Kidney glomerular epithelial cell (primary cell): ENCODE results near the gene HJURP.

ENCODE experiments used
- DNase-seq: peaks from one replicate; lab custom pipeline; 2025; lab: John Stamatoyannopoulos, UW

HJURP gene

GRCh38 chr2:233830111-233830802 is 24.1 kb downstream of the HJURP start:
- DNase-seq: no peak

GRCh38 chr2:233829193-233830110 is 24.9 kb downstream of the HJURP start:
- no peak for DNase-seq

DNA sequence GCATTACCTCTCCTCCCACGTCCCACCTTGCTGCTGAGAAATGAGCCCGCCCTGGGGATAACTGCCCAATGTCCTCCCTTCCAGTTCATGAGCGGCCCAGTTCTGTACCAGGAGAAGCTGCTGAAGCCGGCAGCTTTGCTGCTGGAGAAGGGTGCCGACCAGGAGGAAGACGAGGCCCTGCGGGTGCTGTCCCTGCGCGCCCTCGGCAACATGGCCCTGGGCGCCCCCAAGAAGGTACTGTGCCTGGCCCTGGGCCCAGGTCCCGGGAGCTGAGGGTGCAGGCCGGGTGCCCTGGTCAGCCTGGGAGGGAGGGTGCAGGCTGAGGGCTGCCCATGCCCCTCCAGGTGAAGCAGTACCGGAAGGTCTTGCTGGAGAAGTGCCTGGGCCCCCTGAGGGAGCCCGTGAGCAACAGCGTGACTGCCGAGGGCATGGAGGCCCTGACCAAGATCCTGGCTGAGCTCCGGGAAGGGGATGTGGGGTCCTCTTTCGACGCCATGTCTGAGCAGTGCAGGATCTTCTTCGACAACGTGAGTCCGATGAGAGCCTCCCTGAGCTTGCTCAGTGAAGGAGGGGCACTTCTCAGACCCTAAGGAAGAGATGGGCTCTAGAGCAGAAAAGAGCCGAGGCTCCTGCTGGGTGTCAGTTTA is 25.7 kb downstream of the HJURP start:
- DNase-seq: no peak

DNA sequence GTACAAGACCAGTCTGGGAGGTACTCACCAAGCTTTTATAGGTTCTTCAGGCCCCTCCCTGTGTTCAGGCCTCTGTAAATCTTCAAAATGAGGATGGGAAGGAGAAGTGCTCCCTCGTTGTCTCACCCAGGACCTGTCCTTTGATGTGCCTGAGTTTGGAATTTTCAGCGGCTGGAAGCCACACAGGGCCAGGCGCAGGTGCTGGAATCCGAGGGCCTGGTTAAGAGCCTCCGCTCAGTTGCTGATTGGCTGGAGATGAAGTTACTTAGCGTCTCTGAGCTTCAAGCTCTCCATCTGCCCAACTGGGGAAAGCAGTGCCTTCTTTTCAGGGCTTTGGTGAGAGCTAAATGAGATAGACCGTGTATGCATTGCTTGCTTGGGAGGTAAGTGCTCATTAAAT is 30.0 kb downstream of the HJURP start:
- DNase-seq: no peak

GRCh38 chr2:233823731-233824121 is 30.6 kb downstream of the HJURP start:
- DNase-seq: no peak

DNA sequence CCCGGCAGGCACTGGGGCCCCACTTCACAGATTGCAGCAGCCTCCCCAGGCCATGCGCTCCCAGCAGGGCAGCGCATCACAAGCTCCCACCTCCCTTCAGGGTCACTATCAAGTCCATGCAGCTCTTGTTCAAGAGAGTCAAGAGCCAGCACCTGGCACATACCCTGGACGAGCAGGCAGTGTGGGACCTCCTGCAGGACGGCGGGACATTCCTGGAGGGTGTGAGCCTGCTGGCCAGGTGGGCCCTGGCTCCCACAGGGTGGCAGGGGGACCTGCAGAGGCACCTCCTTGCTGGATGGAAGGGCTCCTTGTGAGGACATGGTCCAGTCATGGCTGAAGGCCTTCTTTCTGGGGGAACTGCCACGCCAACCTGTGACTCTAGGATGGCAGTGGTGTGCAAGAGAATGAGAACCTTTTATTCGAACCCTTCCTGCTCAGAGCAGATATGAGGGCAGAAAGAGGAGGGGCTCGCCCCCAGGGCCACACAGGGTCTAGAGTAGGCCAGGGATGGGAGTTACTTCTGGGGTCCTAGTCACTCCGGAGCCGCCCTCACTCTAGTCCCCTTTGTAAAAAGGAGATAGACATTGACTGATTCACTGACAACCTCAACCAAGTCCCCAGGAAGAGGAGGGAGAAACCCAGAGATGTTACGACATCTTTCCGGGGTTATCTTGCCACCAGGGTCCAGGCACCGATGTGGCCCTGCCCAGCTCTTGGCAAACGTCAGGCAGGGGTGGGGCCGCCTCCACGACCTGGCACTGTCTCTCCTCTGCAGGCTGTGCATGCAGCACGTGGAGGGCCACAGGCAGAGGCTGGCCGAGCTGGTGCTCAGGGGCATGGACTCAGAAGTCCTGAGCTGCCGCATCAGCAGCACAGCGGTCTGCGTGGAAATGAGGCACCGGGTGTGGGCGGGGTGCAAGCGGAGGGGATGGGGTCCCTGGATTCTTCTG is 31.3 kb downstream of the HJURP start:
- DNase-seq: no peak

- no peak for DNase-seq
These were observed 32.1 kb downstream of the HJURP start for GRCh38 chr2:233822101-233822771.

DNA sequence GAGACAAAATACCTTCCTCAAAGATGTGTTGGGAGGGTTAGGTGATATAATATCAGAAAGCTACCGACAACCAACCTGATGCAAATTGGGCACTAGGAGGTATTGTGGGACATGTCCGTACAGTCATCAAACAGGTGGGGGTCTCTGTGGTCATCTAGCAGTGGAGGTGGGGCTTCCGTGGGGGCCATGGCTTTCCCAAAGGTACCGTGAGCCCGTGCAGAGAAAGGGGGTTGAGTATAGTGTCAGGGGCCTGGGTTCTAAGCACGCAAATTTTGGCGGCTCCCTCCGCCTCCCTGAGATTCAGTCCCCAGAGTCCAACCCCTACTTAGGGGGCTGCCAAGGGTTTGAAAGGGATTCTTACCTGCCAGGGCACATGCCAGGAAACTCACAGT is 32.6 kb downstream of the HJURP start:
- no peak for DNase-seq

GRCh38 chr2:233821196-233821595 is 33.1 kb downstream of the HJURP start:
- DNase-seq: no peak

DNA sequence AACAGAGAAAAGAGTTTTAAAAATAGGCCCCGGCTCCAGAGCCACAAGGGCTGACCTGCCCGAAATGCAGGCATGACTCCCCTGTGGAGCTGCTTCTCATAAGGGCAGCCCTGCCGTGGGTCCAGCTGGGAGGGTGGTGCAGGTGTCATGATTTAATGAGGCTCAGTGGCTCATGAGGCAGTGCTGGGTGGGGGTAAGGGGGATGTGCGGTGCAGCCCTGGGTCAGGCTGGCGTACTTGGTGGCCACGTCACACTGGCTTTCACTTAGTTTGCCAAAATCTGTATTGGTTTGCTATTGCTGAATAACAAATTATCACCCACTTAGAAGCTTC is 33.6 kb downstream of the HJURP start:
- no peak for DNase-seq

GRCh38 chr2:233819884-233820773 is 34.2 kb downstream of the HJURP start:
- DNase-seq: no peak

GRCh38 chr2:233818639-233819621 is 35.4 kb downstream of the HJURP start:
- no peak for DNase-seq

- DNase-seq: no peak
These were observed 36.2 kb downstream of the HJURP start for GRCh38 chr2:233817995-233818638.

- DNase-seq: no peak
These were observed 36.9 kb downstream of the HJURP start for GRCh38 chr2:233817361-233817911.

- no peak for DNase-seq
These were observed 37.6 kb downstream of the HJURP start for GRCh38 chr2:233816771-233817170.

GRCh38 chr2:233816334-233816733 is 38.0 kb downstream of the HJURP start:
- DNase-seq: no peak

- DNase-seq: no peak
These were observed 38.5 kb downstream of the HJURP start for GRCh38 chr2:233815861-233816260.
